Liver (tissue), 3 donors: ENCODE data around the gene PNMA6E.

Experiments used
- CTCF ChIP-seq: fragments of 150-350 bp; IDR thresholded peaks from 2 replicates; pipeline ENCODE4 v1.5.1; 2017; ENCODE audit warnings: improper control_type of control experiment, low read depth, low read length; ENCODE audit not compliant: missing input control
- EGR1 ChIP-seq, 2 donors: IDR thresholded peaks; 2 replicates each; pipeline ENCODE4 v1.6.1; 2016 to 2018; ENCODE audit warnings: antibody characterized with exemption in 2 of 2, low read depth in 2 of 2
- HNF4G ChIP-seq: IDR thresholded peaks from 2 replicates; pipeline ENCODE4 v1.6.1; 2016; ENCODE audit warnings: antibody characterized with exemption
- MAX ChIP-seq: IDR thresholded peaks from 2 replicates; pipeline ENCODE4 v1.6.1; 2016; ENCODE audit warnings: antibody characterized with exemption
- SP1 ChIP-seq: IDR thresholded peaks from 2 replicates; pipeline ENCODE4 v1.6.1; 2018; ENCODE audit warnings: antibody characterized with exemption, mild to moderate bottlenecking
- TF ChIP-seq, protein P1 (sequence below): IDR thresholded peaks from 2 replicates; pipeline ENCODE4 v1.6.1; 2016; ENCODE audit warnings: antibody characterized with exemption, mild to moderate bottlenecking
- donor health status: healthy.
- donor health status: healthy.

DNA sequence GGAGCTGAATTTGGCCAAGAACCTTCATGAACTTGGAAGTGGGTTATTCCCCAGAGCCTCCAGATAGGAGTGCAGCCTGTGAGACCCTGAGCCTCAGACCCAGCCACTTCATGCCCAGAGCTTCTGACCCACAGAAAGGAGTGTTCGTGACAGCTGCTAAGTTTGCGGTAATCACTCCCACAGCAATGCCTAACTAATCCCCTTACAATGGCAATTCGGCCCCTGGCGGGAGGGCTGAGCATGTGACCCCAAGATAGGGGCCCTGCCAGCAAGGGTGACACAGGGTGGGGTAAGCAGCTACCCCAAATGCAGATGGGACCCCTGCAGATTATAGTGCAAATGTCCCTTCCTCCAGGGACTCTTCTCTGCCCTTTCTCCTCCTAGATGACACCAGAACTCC is 22.5 kb downstream of the PNMA6E start:
- TF ChIP-seq EGR1 (IDR thresholded peaks at IDR 0.05; ENCODE audit: low read depth in 2 of 2) = no peak
- TF ChIP-seq CTCF = no peak
- no peak for TF ChIP-seq SP1
- TF ChIP-seq, protein P1, sequence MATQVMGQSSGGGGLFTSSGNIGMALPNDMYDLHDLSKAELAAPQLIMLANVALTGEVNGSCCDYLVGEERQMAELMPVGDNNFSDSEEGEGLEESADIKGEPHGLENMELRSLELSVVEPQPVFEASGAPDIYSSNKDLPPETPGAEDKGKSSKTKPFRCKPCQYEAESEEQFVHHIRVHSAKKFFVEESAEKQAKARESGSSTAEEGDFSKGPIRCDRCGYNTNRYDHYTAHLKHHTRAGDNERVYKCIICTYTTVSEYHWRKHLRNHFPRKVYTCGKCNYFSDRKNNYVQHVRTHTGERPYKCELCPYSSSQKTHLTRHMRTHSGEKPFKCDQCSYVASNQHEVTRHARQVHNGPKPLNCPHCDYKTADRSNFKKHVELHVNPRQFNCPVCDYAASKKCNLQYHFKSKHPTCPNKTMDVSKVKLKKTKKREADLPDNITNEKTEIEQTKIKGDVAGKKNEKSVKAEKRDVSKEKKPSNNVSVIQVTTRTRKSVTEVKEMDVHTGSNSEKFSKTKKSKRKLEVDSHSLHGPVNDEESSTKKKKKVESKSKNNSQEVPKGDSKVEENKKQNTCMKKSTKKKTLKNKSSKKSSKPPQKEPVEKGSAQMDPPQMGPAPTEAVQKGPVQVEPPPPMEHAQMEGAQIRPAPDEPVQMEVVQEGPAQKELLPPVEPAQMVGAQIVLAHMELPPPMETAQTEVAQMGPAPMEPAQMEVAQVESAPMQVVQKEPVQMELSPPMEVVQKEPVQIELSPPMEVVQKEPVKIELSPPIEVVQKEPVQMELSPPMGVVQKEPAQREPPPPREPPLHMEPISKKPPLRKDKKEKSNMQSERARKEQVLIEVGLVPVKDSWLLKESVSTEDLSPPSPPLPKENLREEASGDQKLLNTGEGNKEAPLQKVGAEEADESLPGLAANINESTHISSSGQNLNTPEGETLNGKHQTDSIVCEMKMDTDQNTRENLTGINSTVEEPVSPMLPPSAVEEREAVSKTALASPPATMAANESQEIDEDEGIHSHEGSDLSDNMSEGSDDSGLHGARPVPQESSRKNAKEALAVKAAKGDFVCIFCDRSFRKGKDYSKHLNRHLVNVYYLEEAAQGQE = no peak
- no peak for TF ChIP-seq MAX
- no peak for TF ChIP-seq HNF4G
